Stimulated activated memory B cell treated with anti-CD40 and anti-IgM and Interleukin-4, amounts not matched to agents 10 μg/mL and 1 μg/mL and 100 μg/mL, for 72 hours (primary cell): ENCODE results near the gene STRA8.

ENCODE experiments used
- ATAC-seq: fragments of 150-1000 bp; cut with Tn5 transposase; 2 replicates; pipeline ENCODE4 v1.10.0; 2021
- H3K27ac Mint-ChIP-seq: one replicate; pipeline ENCODE4 v1.8.0; 2022; ENCODE audit warnings: mild to moderate bottlenecking, mixed read lengths
- H3K27me3 Mint-ChIP-seq: one replicate; pipeline ENCODE4 v1.8.0; 2022; ENCODE audit warnings: mixed read lengths
- H3K36me3 Mint-ChIP-seq: one replicate; pipeline ENCODE4 v1.8.0; 2022; ENCODE audit warnings: mixed read lengths
- H3K4me1 Mint-ChIP-seq: one replicate; pipeline ENCODE4 v1.8.0; 2022; ENCODE audit warnings: mixed read lengths
- H3K4me3 Mint-ChIP-seq: one replicate; pipeline ENCODE4 v1.8.0; 2022; ENCODE audit warnings: mild to moderate bottlenecking, moderate library complexity, mixed read lengths
- H3K9me3 Mint-ChIP-seq: one replicate; pipeline ENCODE4 v1.8.0; 2022; ENCODE audit warnings: mixed read lengths

STRA8 gene

GRCh38 chr7:135233570-135233969 is at the start of gene STRA8:
Gene STRA8 (plus strand): TSS chr7:135233838. CDS start chr7:135240525, 6,687 bp downstream.
- peaks cover 20% of the 10 kb centered on the region for H3K4me1 Mint-ChIP-seq
- ATAC-seq: no peak
- H3K36me3 Mint-ChIP-seq: no peaks in the 10 kb centered on the region
- no peak within 1 kb of the TSS for H3K4me3 Mint-ChIP-seq
- no peak within 1 kb of the TSS for H3K27ac Mint-ChIP-seq
- peaks cover 33% of the 10 kb centered on the region for H3K27me3 Mint-ChIP-seq
- H3K9me3 Mint-ChIP-seq: peaks cover 5% of the 10 kb centered on the region

- no peak for ATAC-seq
- peaks cover 47% of the 10 kb centered on the region for H3K4me1 Mint-ChIP-seq
- no peak overlapping the region for H3K27ac Mint-ChIP-seq
- no peak overlapping the region for H3K4me3 Mint-ChIP-seq
- H3K27me3 Mint-ChIP-seq: no peaks in the 10 kb centered on the region
- peaks cover 97% of the 10 kb centered on the region for H3K36me3 Mint-ChIP-seq
- peaks cover 14% of the 10 kb centered on the region for H3K9me3 Mint-ChIP-seq
Observed at GRCh38 chr7:135184254-135184841, 49.3 kb upstream of the STRA8 start.

GRCh38 chr7:135185471-135186260 is 48.0 kb upstream of the STRA8 start:
- Mint-ChIP-seq H3K36me3 (peaks cover 97% of the 10 kb centered on the region), H3K4me1 (peaks cover 60% of the 10 kb centered on the region), H3K4me3 (no peak overlapping the region), H3K27me3 (no peaks in the 10 kb centered on the region), H3K9me3 (peaks cover 14% of the 10 kb centered on the region), H3K27ac (peak overlapping the region; percentile 95)
- ATAC-seq: no peak

- Mint-ChIP-seq H3K27me3 (no peaks in the 10 kb centered on the region), H3K4me1 (peaks cover 66% of the 10 kb centered on the region), H3K27ac (peak overlapping the region; percentile 95)
Observed at GRCh38 chr7:135186261-135186540, 47.4 kb upstream of the STRA8 start.

GRCh38 chr7:135186841-135187253 is 46.8 kb upstream of the STRA8 start:
- H3K36me3 Mint-ChIP-seq: peaks cover 97% of the 10 kb centered on the region
- peaks cover 66% of the 10 kb centered on the region for H3K4me1 Mint-ChIP-seq
- H3K9me3 Mint-ChIP-seq: peaks cover 10% of the 10 kb centered on the region
- H3K27me3 Mint-ChIP-seq: no peaks in the 10 kb centered on the region
- H3K4me3 Mint-ChIP-seq: peak overlapping the region; percentile 79
- H3K27ac Mint-ChIP-seq: peak overlapping the region; percentile 95
- peak; percentile 90 for ATAC-seq

More at GRCh38 chr7:135186261-135186540, 47.4 kb upstream of the STRA8 start:
- Mint-ChIP-seq H3K36me3 (peaks cover 97% of the 10 kb centered on the region), H3K4me3 (peak overlapping the region; percentile 79), H3K9me3 (peaks cover 14% of the 10 kb centered on the region)
- no peak for ATAC-seq

GRCh38 chr7:135188298-135188984 is 45.2 kb upstream of the STRA8 start:
- ATAC-seq: peak; percentile 77
- Mint-ChIP-seq H3K27ac (peak overlapping the region; percentile 95), H3K9me3 (peaks cover 4% of the 10 kb centered on the region), H3K27me3 (no peaks in the 10 kb centered on the region), H3K4me1 (peaks cover 72% of the 10 kb centered on the region), H3K4me3 (peak overlapping the region; percentile 79), H3K36me3 (peaks cover 97% of the 10 kb centered on the region)

- H3K9me3 Mint-ChIP-seq: no peaks in the 10 kb centered on the region
- peaks cover 97% of the 10 kb centered on the region for H3K36me3 Mint-ChIP-seq
- peak overlapping the region; percentile 95 for H3K27ac Mint-ChIP-seq
- no peak overlapping the region for H3K4me3 Mint-ChIP-seq
- no peak for ATAC-seq
- H3K4me1 Mint-ChIP-seq: peaks cover 76% of the 10 kb centered on the region
- no peaks in the 10 kb centered on the region for H3K27me3 Mint-ChIP-seq
Observed at GRCh38 chr7:135189221-135189662, 44.4 kb upstream of the STRA8 start.

- no peaks in the 10 kb centered on the region for H3K9me3 Mint-ChIP-seq
- H3K4me3 Mint-ChIP-seq: no peak overlapping the region
- peak overlapping the region; percentile 95 for H3K27ac Mint-ChIP-seq
- H3K36me3 Mint-ChIP-seq: peaks cover 97% of the 10 kb centered on the region
- peaks cover 80% of the 10 kb centered on the region for H3K4me1 Mint-ChIP-seq
- H3K27me3 Mint-ChIP-seq: no peaks in the 10 kb centered on the region
- no peak for ATAC-seq
Observed at GRCh38 chr7:135189961-135190360, 43.7 kb upstream of the STRA8 start.

- Mint-ChIP-seq H3K27me3 (no peaks in the 10 kb centered on the region), H3K36me3 (peaks cover 97% of the 10 kb centered on the region), H3K4me1 (peaks cover 74% of the 10 kb centered on the region), H3K27ac (peak overlapping the region; percentile 95), H3K9me3 (no peaks in the 10 kb centered on the region), H3K4me3 (no peak overlapping the region)
- ATAC-seq: no peak
Observed at GRCh38 chr7:135190703-135191102, 42.9 kb upstream of the STRA8 start.

GRCh38 chr7:135192914-135193536 is 40.6 kb upstream of the STRA8 start:
- Mint-ChIP-seq H3K9me3 (no peaks in the 10 kb centered on the region), H3K36me3 (peaks cover 100% of the 10 kb centered on the region), H3K4me1 (peaks cover 52% of the 10 kb centered on the region), H3K4me3 (no peak overlapping the region), H3K27ac (peak overlapping the region; percentile 63), H3K27me3 (no peaks in the 10 kb centered on the region)
- ATAC-seq: no peak

- H3K4me3 Mint-ChIP-seq: no peak overlapping the region
- peaks cover 46% of the 10 kb centered on the region for H3K4me1 Mint-ChIP-seq
- H3K36me3 Mint-ChIP-seq: peaks cover 99% of the 10 kb centered on the region
- ATAC-seq: no peak
- H3K9me3 Mint-ChIP-seq: no peaks in the 10 kb centered on the region
- H3K27me3 Mint-ChIP-seq: no peaks in the 10 kb centered on the region
- H3K27ac Mint-ChIP-seq: peak overlapping the region; percentile 63
Observed at GRCh38 chr7:135193615-135194081, 40.0 kb upstream of the STRA8 start.

GRCh38 chr7:135194494-135195095 is 39.0 kb upstream of the STRA8 start:
- Mint-ChIP-seq H3K4me1 (peaks cover 45% of the 10 kb centered on the region), H3K36me3 (peaks cover 97% of the 10 kb centered on the region), H3K27ac (no peak overlapping the region), H3K9me3 (no peaks in the 10 kb centered on the region), H3K27me3 (no peaks in the 10 kb centered on the region), H3K4me3 (no peak overlapping the region)
- no peak for ATAC-seq

- peaks cover 94% of the 10 kb centered on the region for H3K36me3 Mint-ChIP-seq
Observed at GRCh38 chr7:135195156-135195555, 38.5 kb upstream of the STRA8 start.

GRCh38 chr7:135195968-135196629 is 37.5 kb upstream of the STRA8 start:
- Mint-ChIP-seq H3K27me3 (no peaks in the 10 kb centered on the region), H3K27ac (no peak overlapping the region), H3K4me3 (no peak overlapping the region), H3K4me1 (peaks cover 30% of the 10 kb centered on the region), H3K9me3 (no peaks in the 10 kb centered on the region), H3K36me3 (peaks cover 93% of the 10 kb centered on the region)
- no peak for ATAC-seq

More at GRCh38 chr7:135195156-135195555, 38.5 kb upstream of the STRA8 start:
- H3K4me1 Mint-ChIP-seq: peaks cover 40% of the 10 kb centered on the region
- H3K27ac Mint-ChIP-seq: no peak overlapping the region
- H3K27me3 Mint-ChIP-seq: no peaks in the 10 kb centered on the region
- ATAC-seq: no peak
- no peak overlapping the region for H3K4me3 Mint-ChIP-seq
- no peaks in the 10 kb centered on the region for H3K9me3 Mint-ChIP-seq
